HS-5 (cell line): Measurements from ENCODE around the gene CYP24A1.

Experiments used
- DNase-seq: peaks from one replicate; pipeline ENCODE4 v3.0.0-alpha.2; 2012; ENCODE audit warnings: low read depth

Gene CYP24A1

DNA sequence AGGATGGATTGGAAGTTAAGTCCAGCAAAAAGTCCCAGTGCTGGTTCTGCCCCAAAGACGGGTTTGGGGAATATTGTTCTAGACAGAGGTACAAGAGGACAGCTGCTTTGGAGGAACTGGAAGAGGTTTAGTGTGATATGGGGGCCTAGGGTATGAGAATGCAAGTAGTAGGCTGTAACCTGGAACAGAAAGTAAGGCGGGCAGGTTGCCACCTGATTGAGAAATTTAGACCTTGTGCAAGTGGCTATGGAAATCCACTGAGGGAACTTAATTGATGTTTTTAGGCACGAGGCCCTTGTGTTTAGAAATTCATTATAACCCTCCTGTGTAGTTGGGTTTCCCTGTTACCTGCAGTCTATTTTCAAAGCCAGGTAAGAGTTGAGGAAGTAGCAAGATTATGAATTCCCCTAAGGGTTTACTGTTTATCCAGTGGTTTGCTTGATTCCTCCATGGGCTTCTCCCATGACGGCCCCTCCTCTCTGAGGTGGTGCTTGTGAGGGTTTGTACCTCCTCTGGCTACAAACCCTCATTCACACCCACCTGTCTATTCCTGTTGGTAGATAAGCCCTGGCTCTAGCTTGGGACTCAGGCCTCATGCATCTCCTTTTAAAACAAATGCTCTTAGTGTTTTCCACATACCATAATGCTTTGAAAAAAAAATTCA is 61.4 kb downstream of the CYP24A1 start:
- no peak for DNase-seq

GRCh38 chr20:54111460-54111859 is 62.3 kb downstream of the CYP24A1 start:
- DNase-seq: no peak

- no peak for DNase-seq
Measured at GRCh38 chr20:54110457-54110856, 63.3 kb downstream of the CYP24A1 start.

GRCh38 chr20:54110041-54110440 is 63.7 kb downstream of the CYP24A1 start:
- no peak for DNase-seq

DNA sequence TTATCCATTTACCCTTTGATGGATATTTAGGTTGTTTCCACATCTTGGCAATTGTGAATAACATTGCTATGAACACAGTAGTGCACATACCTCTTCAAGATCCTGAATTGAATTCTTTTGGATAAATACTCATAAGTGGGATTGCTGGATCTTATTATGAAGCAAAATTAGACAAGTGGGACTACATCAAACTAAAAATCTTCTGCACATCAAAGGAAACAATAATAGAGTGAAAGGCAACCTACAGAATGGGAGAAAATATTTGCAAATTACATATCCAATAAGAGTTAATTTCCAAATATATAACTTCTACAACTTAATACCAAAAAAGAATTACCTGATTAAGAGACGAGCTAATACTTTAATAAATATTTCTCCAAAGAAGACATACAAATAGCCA is 65.0 kb downstream of the CYP24A1 start:
- DNase-seq: no peak

DNA sequence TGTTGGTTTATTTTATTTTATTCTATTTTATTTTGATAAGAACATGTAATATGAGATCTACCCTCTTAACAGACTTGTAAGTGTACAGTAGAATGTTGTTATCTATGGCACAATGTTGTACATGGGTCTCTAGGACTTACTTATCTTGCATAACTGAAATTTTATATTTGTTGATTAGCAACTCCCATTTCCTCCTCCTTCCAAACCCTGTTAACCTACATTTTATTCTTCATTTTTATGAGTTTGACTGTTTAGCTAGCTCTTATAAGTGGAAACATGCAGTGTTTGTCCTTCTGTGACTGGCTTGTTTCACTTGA is 65.5 kb downstream of the CYP24A1 start:
- no peak for DNase-seq

GRCh38 chr20:54107600-54108325 is 66.0 kb downstream of the CYP24A1 start:
- no peak for DNase-seq

DNA sequence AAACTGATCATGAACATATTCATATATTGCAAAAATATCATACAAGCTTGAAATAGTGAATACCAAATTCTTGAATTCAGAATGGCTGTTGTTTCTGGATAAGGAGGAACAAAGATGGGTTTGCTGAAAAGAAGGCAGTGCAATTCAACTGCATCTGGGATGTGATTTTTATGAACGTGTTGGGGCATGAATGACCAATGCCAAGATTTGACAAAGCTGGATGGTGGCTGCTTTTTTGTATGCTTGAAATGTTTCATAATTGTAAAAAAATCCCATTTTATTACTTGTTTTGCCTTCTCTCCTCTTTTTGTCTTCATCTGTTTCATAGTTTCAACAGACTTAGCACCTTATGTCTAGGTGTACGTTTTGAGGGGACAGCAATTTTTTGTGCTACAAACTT is 66.6 kb downstream of the CYP24A1 start:
- DNase-seq: no peak

DNA sequence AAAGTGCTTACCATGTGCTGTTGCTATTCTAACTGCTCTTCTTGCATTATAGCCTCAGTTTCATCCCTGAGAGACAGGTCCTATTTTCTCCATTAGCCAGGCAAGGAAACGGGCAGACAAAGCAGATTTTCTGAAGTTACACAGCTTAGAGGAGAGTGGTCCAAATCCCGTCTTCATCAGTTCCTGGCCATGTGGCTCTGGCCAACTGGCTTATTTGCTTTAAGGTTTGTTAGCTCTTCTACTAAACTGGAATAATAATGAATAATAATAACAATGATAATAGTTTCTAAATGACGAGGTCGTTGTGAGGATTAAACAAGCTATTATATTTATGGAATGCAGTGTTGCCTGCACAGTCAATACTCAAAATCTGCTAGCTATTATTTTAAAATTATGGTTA is 67.6 kb downstream of the CYP24A1 start:
- no peak for DNase-seq

GRCh38 chr20:54105653-54106052 is 68.1 kb downstream of the CYP24A1 start:
- no peak for DNase-seq

DNA sequence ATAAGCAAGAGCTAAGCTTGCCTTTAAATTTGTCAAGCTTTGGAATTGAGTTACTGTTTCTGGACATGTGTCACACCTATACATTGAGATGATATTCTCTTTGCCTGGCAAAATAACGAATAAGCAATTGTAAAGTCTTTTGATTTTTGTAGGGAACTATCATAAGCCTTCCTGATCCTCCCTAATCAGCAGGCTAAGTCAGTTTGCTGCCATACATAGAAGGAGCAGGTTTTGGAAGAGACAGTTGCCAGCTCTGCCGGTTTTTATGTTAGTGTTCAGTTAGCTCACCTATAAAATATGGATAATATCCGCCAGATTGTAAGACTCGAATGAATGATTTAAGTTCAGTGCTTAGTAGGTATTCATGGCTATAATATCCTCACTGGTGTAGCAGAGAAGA is 69.0 kb downstream of the CYP24A1 start:
- no peak for DNase-seq

DNA sequence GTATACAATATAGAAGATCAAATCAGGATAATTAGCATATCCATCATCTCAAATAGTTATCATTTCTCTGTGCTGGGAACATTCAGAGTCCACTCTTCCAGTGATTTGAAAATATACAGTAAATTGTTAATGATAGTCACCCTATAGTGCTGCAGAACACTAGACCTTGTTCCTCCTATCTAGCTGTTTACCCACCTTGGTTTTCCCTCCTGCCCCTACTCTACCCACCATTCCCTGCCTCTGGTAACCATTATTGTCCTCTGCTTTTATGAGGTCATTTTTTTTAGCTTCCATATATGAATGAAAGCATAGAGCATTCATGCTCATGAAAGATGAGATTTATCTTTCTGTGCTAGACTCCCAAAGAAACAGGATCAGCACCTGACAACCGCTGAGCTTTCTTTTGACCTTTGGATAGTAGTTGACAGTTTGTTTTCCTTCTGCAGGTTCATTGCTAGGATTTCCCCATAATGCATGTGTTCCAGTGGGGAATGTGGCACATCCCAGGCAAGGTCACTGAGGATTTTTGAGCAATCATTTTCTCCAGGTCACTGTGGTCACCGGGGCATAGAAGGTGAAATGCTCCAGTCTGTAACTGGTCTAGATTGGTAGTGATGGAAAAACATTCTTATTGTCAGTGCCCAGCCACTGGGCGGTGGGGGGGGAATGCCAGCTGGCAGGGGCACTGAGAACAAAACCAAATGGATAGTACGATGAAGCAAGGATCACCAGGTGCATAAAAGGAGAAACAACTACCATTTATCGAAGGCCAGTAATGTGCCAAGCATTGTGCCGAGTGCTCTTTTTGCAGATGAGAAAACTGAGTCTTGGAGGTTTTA is 69.8 kb downstream of the CYP24A1 start:
- DNase-seq: no peak
